ENCODE data around the gene EPHB2.

The EPHB2 gene

GRCh38 chr1:22910986-22911651 is 200.5 kb downstream of the EPHB2 start:
- no peak for DNase-seq (ENCODE audit: low spot score)

GRCh38 chr1:22912311-22912710 is 201.7 kb downstream of the EPHB2 start:
- DNase-seq (ENCODE audit: low spot score) = no peak

GRCh38 chr1:22913421-22914141 is 202.9 kb downstream of the EPHB2 start:
- DNase-seq (ENCODE audit: low spot score) = no peak

- DNase-seq (ENCODE audit: low spot score) = no peak
These were observed 203.5 kb downstream of the EPHB2 start for GRCh38 chr1:22914156-22914555.

GRCh38 chr1:22914633-22915217 is 204.1 kb downstream of the EPHB2 start:
- DNase-seq (ENCODE audit: low spot score) = no peak

- no peak for DNase-seq (ENCODE audit: low spot score)
These were observed 204.6 kb downstream of the EPHB2 start for GRCh38 chr1:22915231-22915630.

GRCh38 chr1:22915816-22916470 is 205.3 kb downstream of the EPHB2 start:
- DNase-seq (ENCODE audit: low spot score) = no peak

- no peak for DNase-seq (ENCODE audit: low spot score)
These were observed 205.8 kb downstream of the EPHB2 start for GRCh38 chr1:22916471-22916820.

GRCh38 chr1:22917989-22918388 is 207.3 kb downstream of the EPHB2 start:
- no peak for DNase-seq (ENCODE audit: low spot score)

- DNase-seq (ENCODE audit: low spot score) = no peak
These were observed 208.0 kb downstream of the EPHB2 start for GRCh38 chr1:22918644-22919043.

- DNase-seq (ENCODE audit: low spot score) = no peak
These were observed 208.8 kb downstream of the EPHB2 start for GRCh38 chr1:22919341-22920025.

- no peak for DNase-seq (ENCODE audit: low spot score)
These were observed 209.5 kb downstream of the EPHB2 start for GRCh38 chr1:22920026-22920733.

GRCh38 chr1:22920734-22921451 is 210.3 kb downstream of the EPHB2 start:
- no peak for DNase-seq (ENCODE audit: low spot score)

GRCh38 chr1:22921452-22922126 is 210.9 kb downstream of the EPHB2 start:
- no peak for DNase-seq (ENCODE audit: low spot score)

GRCh38 chr1:22922640-22923039 is 212.0 kb downstream of the EPHB2 start:
- no peak for DNase-seq (ENCODE audit: low spot score)

- DNase-seq (ENCODE audit: low spot score) = no peak
These were observed 214.5 kb downstream of the EPHB2 start for GRCh38 chr1:22925111-22925510.

- DNase-seq (ENCODE audit: low spot score) = peak; percentile 53
These were observed 219.7 kb downstream of the EPHB2 start for GRCh38 chr1:22930240-22930912.

GRCh38 chr1:22932803-22933470 is 222.3 kb downstream of the EPHB2 start:
- no peak for DNase-seq (ENCODE audit: low spot score)

GRCh38 chr1:22935433-22935832 is 224.8 kb downstream of the EPHB2 start:
- DNase-seq (ENCODE audit: low spot score) = no peak
